Measurements from ENCODE around the gene WDR54.

The WDR54 gene

DNA sequence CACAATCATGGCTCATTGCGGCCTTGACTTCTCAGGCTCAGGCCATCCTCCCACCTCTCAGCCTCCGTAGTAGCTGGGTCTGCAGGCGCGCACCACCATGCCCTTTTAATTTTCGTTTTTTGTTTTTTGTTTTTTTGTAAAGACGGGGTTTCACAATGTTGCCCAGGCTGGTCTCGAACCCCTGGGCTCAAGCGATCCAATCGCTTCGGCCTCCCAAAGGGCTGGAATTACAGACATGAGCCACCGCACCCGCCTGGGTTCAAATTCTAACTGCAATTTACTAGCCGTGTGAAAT is 29.1 kb upstream of the WDR54 start:
- peaks cover 32% of the 10 kb centered on the region for H3K79me2 ChIP-seq (ENCODE audit: low read length)

DNA sequence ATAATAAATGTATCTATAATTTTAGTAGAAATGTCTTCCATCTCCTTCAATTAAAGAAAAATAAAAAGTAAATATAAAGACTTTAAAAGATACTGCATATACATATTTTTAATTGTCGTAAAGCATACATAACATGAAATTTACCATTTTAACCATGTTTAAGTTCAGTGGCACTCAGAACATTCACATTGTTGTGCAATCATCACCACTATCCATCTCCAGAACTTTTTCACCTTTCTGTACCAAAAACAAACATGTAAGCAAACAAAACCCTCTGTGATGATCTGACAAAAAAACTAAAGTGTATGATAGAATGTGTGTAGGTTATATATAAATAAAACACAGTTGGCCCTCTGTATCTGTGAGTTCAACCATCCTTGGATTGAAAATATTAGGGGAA is 28.0 kb upstream of the WDR54 start:
- no peak overlapping the region for H2AFZ ChIP-seq (ENCODE audit: low read depth, low read length)
- H3K79me2 ChIP-seq (ENCODE audit: low read length), result peaks cover 30% of the 10 kb centered on the region

More for the DNA sequence above, 29.1 kb upstream of the WDR54 start:
- Histone ChIP-seq H3K4me3 (ENCODE audit: low read length) (peak overlapping the region; percentile 89), H3K9ac (ENCODE audit: low read length) (peak overlapping the region; percentile 81; the same call in 1 of the 2 replicates), H3K27me3 (ENCODE audit: low read depth, low read length) (no peaks in the 10 kb centered on the region), H3K4me2 (ENCODE audit: low read length) (peak overlapping the region; percentile 93), H3K36me3 (replicated peaks; ENCODE audit: low read depth, low read length) (no peaks in the 10 kb centered on the region), H3K4me1 (ENCODE audit: low read length) (peaks cover 11% of the 10 kb centered on the region), H3K9me3 (ENCODE audit: insufficient read depth, low read length) (no peaks in the 10 kb centered on the region), H4K20me1 (ENCODE audit: insufficient read depth, low read length) (peaks cover 3% of the 10 kb centered on the region; the same call in 1 of the 2 replicates), H3K27ac (ENCODE audit: low read length) (no peak overlapping the region), H2AFZ (ENCODE audit: low read depth, low read length) (peak overlapping the region; percentile 97)
- no peak for TF ChIP-seq EZH2phosphoT487 (IDR thresholded peaks at IDR 0.05; ENCODE audit: low read depth)
- TF ChIP-seq, protein P1, sequence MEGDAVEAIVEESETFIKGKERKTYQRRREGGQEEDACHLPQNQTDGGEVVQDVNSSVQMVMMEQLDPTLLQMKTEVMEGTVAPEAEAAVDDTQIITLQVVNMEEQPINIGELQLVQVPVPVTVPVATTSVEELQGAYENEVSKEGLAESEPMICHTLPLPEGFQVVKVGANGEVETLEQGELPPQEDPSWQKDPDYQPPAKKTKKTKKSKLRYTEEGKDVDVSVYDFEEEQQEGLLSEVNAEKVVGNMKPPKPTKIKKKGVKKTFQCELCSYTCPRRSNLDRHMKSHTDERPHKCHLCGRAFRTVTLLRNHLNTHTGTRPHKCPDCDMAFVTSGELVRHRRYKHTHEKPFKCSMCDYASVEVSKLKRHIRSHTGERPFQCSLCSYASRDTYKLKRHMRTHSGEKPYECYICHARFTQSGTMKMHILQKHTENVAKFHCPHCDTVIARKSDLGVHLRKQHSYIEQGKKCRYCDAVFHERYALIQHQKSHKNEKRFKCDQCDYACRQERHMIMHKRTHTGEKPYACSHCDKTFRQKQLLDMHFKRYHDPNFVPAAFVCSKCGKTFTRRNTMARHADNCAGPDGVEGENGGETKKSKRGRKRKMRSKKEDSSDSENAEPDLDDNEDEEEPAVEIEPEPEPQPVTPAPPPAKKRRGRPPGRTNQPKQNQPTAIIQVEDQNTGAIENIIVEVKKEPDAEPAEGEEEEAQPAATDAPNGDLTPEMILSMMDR (IDR thresholded peaks at IDR 0.05; ENCODE audit: low read depth, low read length), result no peak

DNA sequence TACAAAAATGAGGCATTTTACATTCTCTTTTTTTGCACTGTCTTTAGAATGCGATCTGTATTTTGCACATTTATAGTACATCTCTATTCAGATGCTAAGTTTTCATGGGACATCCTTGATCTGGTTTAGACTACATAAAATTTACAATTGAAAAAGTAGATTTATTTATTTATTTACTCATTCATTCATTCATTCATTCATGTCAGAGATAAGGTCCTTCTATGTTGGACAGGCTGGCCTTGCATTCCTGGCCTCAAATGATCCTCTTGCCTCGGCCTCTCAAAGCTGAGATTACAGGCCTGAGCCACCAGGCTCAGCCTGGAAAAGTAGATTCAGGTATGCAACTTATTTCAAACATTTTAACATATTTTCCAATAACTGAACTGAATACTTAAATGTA is 25.4 kb upstream of the WDR54 start:
- Histone ChIP-seq H3K27ac (ENCODE audit: low read length) (no peak overlapping the region), H3K79me2 (ENCODE audit: low read length) (peaks cover 4% of the 10 kb centered on the region), H3K36me3 (replicated peaks; ENCODE audit: low read depth, low read length) (no peaks in the 10 kb centered on the region), H3K9me3 (ENCODE audit: insufficient read depth, low read length) (no peaks in the 10 kb centered on the region), H3K4me2 (ENCODE audit: low read length) (no peak overlapping the region), H4K20me1 (ENCODE audit: insufficient read depth, low read length) (no peaks in the 10 kb centered on the region), H3K27me3 (ENCODE audit: low read depth, low read length) (no peaks in the 10 kb centered on the region), H3K9ac (ENCODE audit: low read length) (no peak overlapping the region), H3K4me3 (ENCODE audit: low read length) (no peak overlapping the region), H3K4me1 (ENCODE audit: low read length) (0 out of 2 replicates have a peak, but pooled peaks cover 3% of the 10 kb centered on the region), H2AFZ (ENCODE audit: low read depth, low read length) (no peak overlapping the region)
- TF ChIP-seq, protein P1 (IDR thresholded peaks at IDR 0.05; ENCODE audit: low read depth, low read length), result no peak
- no peak for TF ChIP-seq EZH2phosphoT487 (IDR thresholded peaks at IDR 0.05; ENCODE audit: low read depth)

More for the DNA sequence above, 28.0 kb upstream of the WDR54 start:
- Histone ChIP-seq H3K36me3 (replicated peaks; ENCODE audit: low read depth, low read length) (no peaks in the 10 kb centered on the region), H3K27me3 (ENCODE audit: low read depth, low read length) (no peaks in the 10 kb centered on the region), H4K20me1 (ENCODE audit: insufficient read depth, low read length) (peaks cover 3% of the 10 kb centered on the region; the same call in 1 of the 2 replicates), H3K9ac (ENCODE audit: low read length) (no peak overlapping the region), H3K4me1 (ENCODE audit: low read length) (peaks cover 11% of the 10 kb centered on the region), H3K4me2 (ENCODE audit: low read length) (no peak overlapping the region), H3K9me3 (ENCODE audit: insufficient read depth, low read length) (no peaks in the 10 kb centered on the region), H3K27ac (ENCODE audit: low read length) (no peak overlapping the region), H3K4me3 (ENCODE audit: low read length) (no peak overlapping the region)
- no peak for TF ChIP-seq EZH2phosphoT487 (IDR thresholded peaks at IDR 0.05; ENCODE audit: low read depth)
- TF ChIP-seq, protein P1 (IDR thresholded peaks at IDR 0.05; ENCODE audit: low read depth, low read length), result no peak

DNA sequence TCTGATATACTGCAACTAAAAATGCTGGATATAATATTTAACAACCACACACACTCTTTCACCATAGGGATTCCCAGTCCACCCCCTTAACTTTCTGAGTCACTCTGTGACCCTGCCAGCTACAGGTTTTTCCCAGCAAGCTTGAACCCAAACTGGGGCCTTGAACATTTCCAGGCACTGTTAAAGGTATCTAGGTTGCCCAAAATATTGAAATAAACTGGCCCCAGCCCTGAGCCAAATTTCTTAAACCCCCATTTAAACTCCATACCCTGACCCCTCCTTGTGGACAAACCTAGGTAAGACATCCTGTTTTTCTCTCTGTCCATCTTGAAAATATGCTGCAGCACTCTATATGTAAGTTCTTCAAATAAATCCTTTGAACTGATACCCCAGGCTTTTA is 21.7 kb upstream of the WDR54 start:
- H3K9me3 ChIP-seq (ENCODE audit: insufficient read depth, low read length), result no peaks in the 10 kb centered on the region
- H3K79me2 ChIP-seq (ENCODE audit: low read length), result no peaks in the 10 kb centered on the region
- no peak for TF ChIP-seq EZH2phosphoT487 (IDR thresholded peaks at IDR 0.05; ENCODE audit: low read depth)
- TF ChIP-seq, protein P1 (IDR thresholded peaks at IDR 0.05; ENCODE audit: low read depth, low read length), result peak; percentile 69
- H2AFZ ChIP-seq (ENCODE audit: low read depth, low read length), result peak overlapping the region; percentile 76
- H3K27ac ChIP-seq (ENCODE audit: low read length), result no peak overlapping the region
- H3K4me1 ChIP-seq (ENCODE audit: low read length), result 0 out of 2 replicates have a peak, but pooled peaks cover 3% of the 10 kb centered on the region
- no peaks in the 10 kb centered on the region for H3K27me3 ChIP-seq (ENCODE audit: low read depth, low read length)
- H3K36me3 ChIP-seq (replicated peaks; ENCODE audit: low read depth, low read length), result no peaks in the 10 kb centered on the region
- H3K4me2 ChIP-seq (ENCODE audit: low read length), result no peak overlapping the region
- no peak overlapping the region for H3K4me3 ChIP-seq (ENCODE audit: low read length)
- no peaks in the 10 kb centered on the region for H4K20me1 ChIP-seq (ENCODE audit: insufficient read depth, low read length)
- H3K9ac ChIP-seq (ENCODE audit: low read length), result no peak overlapping the region
